ENCODE measurements around the gene MZT1.

The MZT1 gene

GRCh38 chr13:72686766-72687165, 40.7 kb downstream of the MZT1 start:
- no peak for TF ChIP-seq CTCF (conservative IDR thresholded peaks at IDR 0.05; ENCODE audit: low read depth, low read length)
- no peak for DNase-seq (ENCODE audit: low read depth)
- H3K4me3 ChIP-seq (ENCODE audit: low read length), result no peak overlapping the region

- no peak overlapping the region for H3K4me3 ChIP-seq (ENCODE audit: low read length)
- no peak for DNase-seq (ENCODE audit: low read depth)
- TF ChIP-seq CTCF (conservative IDR thresholded peaks at IDR 0.05; ENCODE audit: low read depth, low read length), result no peak
Observed at GRCh38 chr13:72680353-72680752, 47.1 kb downstream of the MZT1 start.

DNA sequence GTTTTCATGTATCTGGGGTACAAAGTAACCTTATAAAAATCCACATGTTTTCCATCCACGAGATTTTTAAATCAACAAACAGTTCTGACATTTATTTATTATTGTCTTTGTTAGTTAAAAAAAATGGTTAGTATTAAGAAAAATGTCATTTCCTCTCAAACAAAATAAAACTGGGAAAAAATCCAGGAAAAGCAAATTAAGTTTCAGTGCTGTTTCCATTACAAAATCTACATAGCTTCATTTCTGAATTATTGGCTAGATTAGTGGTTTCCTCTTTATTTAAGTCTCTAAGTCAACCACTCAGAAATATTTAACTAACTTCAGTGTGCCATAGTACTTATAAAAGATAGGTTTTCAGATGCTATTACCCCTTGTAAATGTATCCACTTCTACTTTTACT, 49.1 kb downstream of the MZT1 start:
- TF ChIP-seq CTCF (conservative IDR thresholded peaks at IDR 0.05; ENCODE audit: low read depth, low read length), result no peak
- H3K4me3 ChIP-seq (ENCODE audit: low read length), result no peak overlapping the region
- no peak for DNase-seq (ENCODE audit: low read depth)

DNA sequence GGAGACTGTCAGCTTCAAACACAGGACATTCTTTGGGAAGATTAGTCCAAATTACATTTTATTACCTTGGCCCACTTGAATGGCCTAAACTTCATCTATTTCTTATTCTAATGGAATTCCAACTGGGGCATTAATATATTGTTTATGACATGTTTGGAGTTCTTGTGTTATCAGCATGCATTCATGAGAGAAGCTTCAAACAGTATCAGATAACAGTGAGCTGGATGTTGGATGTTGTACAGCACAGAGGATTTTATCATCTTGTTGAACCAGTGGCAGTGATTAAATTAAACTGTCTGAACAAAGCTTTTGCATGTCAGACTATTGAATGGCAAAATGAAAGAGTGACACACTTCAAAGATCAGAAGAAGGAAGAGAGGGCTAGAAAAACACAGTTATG, 50.0 kb downstream of the MZT1 start:
- H3K4me3 ChIP-seq (ENCODE audit: low read length), result no peak overlapping the region
- TF ChIP-seq CTCF (conservative IDR thresholded peaks at IDR 0.05; ENCODE audit: low read depth, low read length), result no peak
- no peak for DNase-seq (ENCODE audit: low read depth)

DNA sequence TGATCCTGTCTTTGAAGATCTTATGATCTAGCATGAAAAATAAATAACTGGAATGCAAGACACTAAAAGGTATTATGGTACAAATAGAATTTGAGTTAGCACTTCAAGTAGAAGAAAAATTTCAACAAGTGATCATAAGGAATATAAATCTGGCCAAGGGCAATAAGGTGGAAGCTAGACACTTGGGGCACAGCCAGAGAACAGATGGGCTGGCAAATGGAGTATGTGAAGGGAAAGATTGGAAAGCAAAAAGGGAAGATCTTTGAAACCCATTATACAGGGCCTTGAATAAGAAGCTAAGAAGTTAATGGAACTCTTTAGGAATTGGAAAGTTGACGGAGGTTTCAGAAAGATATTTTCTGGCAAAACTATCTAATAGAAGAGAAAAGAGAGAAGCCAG, 61.0 kb downstream of the MZT1 start:
- TF ChIP-seq CTCF (conservative IDR thresholded peaks at IDR 0.05; ENCODE audit: low read depth, low read length), result no peak

GRCh38 chr13:72662548-72662947, 64.9 kb downstream of the MZT1 start:
- DNase-seq (ENCODE audit: low read depth), result no peak
- no peak for TF ChIP-seq CTCF (conservative IDR thresholded peaks at IDR 0.05; ENCODE audit: low read depth, low read length)
- no peak overlapping the region for H3K4me3 ChIP-seq (ENCODE audit: low read length)

More for the DNA sequence above, 61.0 kb downstream of the MZT1 start:
- DNase-seq (ENCODE audit: low read depth), result no peak
- no peak overlapping the region for H3K4me3 ChIP-seq (ENCODE audit: low read length)
